ENCODE measurements around the gene LSAMP.

DNA sequence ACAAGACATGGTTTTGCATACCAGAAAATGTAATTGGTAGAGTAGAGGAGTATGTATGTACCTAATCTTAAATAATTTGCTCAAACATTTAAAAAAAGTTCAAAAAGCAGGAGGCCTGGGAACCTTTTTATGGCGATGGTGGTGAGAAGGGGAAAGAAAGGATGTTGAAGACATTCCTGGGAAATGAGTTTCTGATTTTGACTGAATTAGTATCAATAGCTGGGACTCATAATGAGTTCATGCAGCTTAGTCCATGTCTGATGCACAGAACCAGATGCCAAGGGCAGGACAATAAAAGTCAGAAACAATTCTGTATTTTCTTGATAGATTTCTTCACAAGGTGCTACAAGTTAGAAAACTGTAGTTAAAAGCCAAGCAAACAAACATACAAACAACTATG is 426.6 kb downstream of the LSAMP start:
- TF ChIP-seq, protein P1, sequence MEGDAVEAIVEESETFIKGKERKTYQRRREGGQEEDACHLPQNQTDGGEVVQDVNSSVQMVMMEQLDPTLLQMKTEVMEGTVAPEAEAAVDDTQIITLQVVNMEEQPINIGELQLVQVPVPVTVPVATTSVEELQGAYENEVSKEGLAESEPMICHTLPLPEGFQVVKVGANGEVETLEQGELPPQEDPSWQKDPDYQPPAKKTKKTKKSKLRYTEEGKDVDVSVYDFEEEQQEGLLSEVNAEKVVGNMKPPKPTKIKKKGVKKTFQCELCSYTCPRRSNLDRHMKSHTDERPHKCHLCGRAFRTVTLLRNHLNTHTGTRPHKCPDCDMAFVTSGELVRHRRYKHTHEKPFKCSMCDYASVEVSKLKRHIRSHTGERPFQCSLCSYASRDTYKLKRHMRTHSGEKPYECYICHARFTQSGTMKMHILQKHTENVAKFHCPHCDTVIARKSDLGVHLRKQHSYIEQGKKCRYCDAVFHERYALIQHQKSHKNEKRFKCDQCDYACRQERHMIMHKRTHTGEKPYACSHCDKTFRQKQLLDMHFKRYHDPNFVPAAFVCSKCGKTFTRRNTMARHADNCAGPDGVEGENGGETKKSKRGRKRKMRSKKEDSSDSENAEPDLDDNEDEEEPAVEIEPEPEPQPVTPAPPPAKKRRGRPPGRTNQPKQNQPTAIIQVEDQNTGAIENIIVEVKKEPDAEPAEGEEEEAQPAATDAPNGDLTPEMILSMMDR (IDR thresholded peaks at IDR 0.05): no peak
- TF ChIP-seq POLR2A (IDR thresholded peaks at IDR 0.05; ENCODE audit: low read depth): no peak
- TF ChIP-seq EP300 (IDR thresholded peaks at IDR 0.05): no peak

Measured in esophagus muscularis mucosa (tissue), 4 donors.